IMR-90 (cell line): ENCODE results near the gene SOX12.

Experiments
- BHLHE40 ChIP-seq: fragments of 150-350 bp; IDR thresholded peaks from 2 replicates; pipeline ENCODE4 v1.6.1; 2016; ENCODE audit warnings: mild to moderate bottlenecking, low read depth, low read length
- CTCF ChIP-seq: conservative IDR thresholded peaks from 2 replicates; pipeline ENCODE4 v1.5.1; 2012; ENCODE audit warnings: mild to moderate bottlenecking, low read depth, low read length, improper control_type of control experiment
- FOS ChIP-seq: fragments of 150-350 bp; IDR thresholded peaks from 2 replicates; pipeline ENCODE4 v1.6.1; 2016; ENCODE audit warnings: low read depth, low read length
- MAFK ChIP-seq: IDR thresholded peaks from 2 replicates; pipeline ENCODE4 v1.6.1; 2012; ENCODE audit warnings: low read depth, low read length, improper control_type of control experiment
- MXI1 ChIP-seq: IDR thresholded peaks from 2 replicates; pipeline ENCODE4 v1.6.1; 2012; ENCODE audit warnings: low read depth, mild to moderate bottlenecking, low read length, moderate library complexity, borderline replicate concordance
- POLR2A ChIP-seq: IDR thresholded peaks from 2 replicates; pipeline ENCODE4 v1.6.1; 2012; ENCODE audit warnings: mild to moderate bottlenecking, low read depth, low read length
- RAD21 ChIP-seq: IDR thresholded peaks from 2 replicates; pipeline ENCODE4 v1.6.1; 2012; ENCODE audit warnings: low read length, improper control_type of control experiment
- RCOR1 ChIP-seq: IDR thresholded peaks from 2 replicates; pipeline ENCODE4 v1.6.1; 2012; ENCODE audit warnings: mild to moderate bottlenecking, low read length, improper control_type of control experiment; ENCODE audit not compliant: insufficient replicate concordance
- RFX5 ChIP-seq: IDR thresholded peaks from 2 replicates; pipeline ENCODE4 v1.8.0; 2012; ENCODE audit warnings: low read depth, mild to moderate bottlenecking, low read length, moderate library complexity
- SMC3 ChIP-seq: fragments of 150-350 bp; IDR thresholded peaks from 2 replicates; pipeline ENCODE4 v1.6.1; 2016; ENCODE audit warnings: low read depth, mild to moderate bottlenecking, antibody characterized with exemption, low read length, moderate library complexity

GRCh38 chr20:275791-276190, 49.6 kb upstream of the SOX12 start:
- TF ChIP-seq CTCF (no peak), MXI1 (no peak), POLR2A (no peak), BHLHE40 (no peak), SMC3 (no peak), MAFK (no peak), FOS (no peak), RAD21 (no peak), RCOR1 (no peak), RFX5 (no peak)
